Glutamatergic neuron (in vitro differentiated cells): ENCODE results near the gene CELA2B. TPM values are rescaled to one million over a fixed set of nuclear protein-coding genes. Genes with fewer than 3 reads are reported as not detected.
"Not testable (repeated sequence)": the region's sequence is repeated elsewhere in the genome, so short reads cannot be mapped to it uniquely, and the experiment has no call there.

ENCODE experiments used
- DNase-seq: peaks from one replicate; pipeline ENCODE4 v3.0.0; 2022
- H3K27ac Mint-ChIP-seq: one replicate; pipeline ENCODE4 v1.8.0; 2020; ENCODE audit warnings: mild to moderate bottlenecking, mixed read lengths, inconsistent platforms; ENCODE audit not compliant: unreplicated experiment
- H3K27me3 Mint-ChIP-seq: one replicate; pipeline ENCODE4 v1.8.0; 2020; ENCODE audit warnings: mild to moderate bottlenecking, moderate library complexity, mixed read lengths, inconsistent platforms; ENCODE audit not compliant: unreplicated experiment
- H3K36me3 Mint-ChIP-seq: one replicate; pipeline ENCODE4 v1.8.0; 2020; ENCODE audit warnings: mild to moderate bottlenecking, mixed read lengths, inconsistent platforms; ENCODE audit not compliant: unreplicated experiment
- H3K4me1 Mint-ChIP-seq: one replicate; pipeline ENCODE4 v1.8.0; 2020; ENCODE audit warnings: mild to moderate bottlenecking, low read depth, mixed read lengths, inconsistent platforms; ENCODE audit not compliant: unreplicated experiment
- H3K4me3 Mint-ChIP-seq: one replicate; pipeline ENCODE4 v1.8.0; 2020; ENCODE audit warnings: mild to moderate bottlenecking, mixed read lengths, inconsistent platforms; ENCODE audit not compliant: unreplicated experiment
- H3K9me3 Mint-ChIP-seq: one replicate; pipeline ENCODE4 v1.8.0; 2020; ENCODE audit warnings: mild to moderate bottlenecking, moderate library complexity, mixed read lengths, inconsistent platforms; ENCODE audit not compliant: unreplicated experiment
- CTCF ChIP-seq: fragments of 200-600 bp; sonication (generic); IDR thresholded peaks from one replicate; pipeline ENCODE4 v1.5.0; 2021; ENCODE audit not compliant: partially characterized antibody, unreplicated experiment
- total RNA-seq: library from RNA; stranded (reverse); fragmentation: NEBNext Ultra II Directional; extraction: Animal tissue kit (Norgen Biotek cat#: 25700); gene quantifications from one replicate; pipeline ENCODE4 v1.2.1, GENCODE V29; 2021; ENCODE audit not compliant: unreplicated experiment

The CELA2B gene
- total RNA-seq, 1 donor from 2014 or later = not detected

- no peak for DNase-seq
- Mint-ChIP-seq H3K36me3 (no peaks in the 10 kb centered on the region), H3K4me1 (peaks cover 12% of the 10 kb centered on the region), H3K4me3 (no peak overlapping the region), H3K27ac (no peak overlapping the region), H3K27me3 (peaks cover 1% of the 10 kb centered on the region), H3K9me3 (peaks cover 2% of the 10 kb centered on the region)
- no peak for TF ChIP-seq CTCF
These were observed 15.2 kb upstream of the CELA2B start for GRCh38 chr1:15460708-15461095.

- H3K27ac Mint-ChIP-seq, H3K9me3 Mint-ChIP-seq, H3K36me3 Mint-ChIP-seq, DNase-seq, H3K27me3 Mint-ChIP-seq, H3K4me3 Mint-ChIP-seq: not testable (repeated sequence)
- H3K4me1 Mint-ChIP-seq = peaks cover 11% of the 10 kb centered on the region
These were observed 12.7 kb upstream of the CELA2B start for GRCh38 chr1:15463064-15463800.

GRCh38 chr1:15463926-15464322 is 12.0 kb upstream of the CELA2B start:
- peaks cover 11% of the 10 kb centered on the region for H3K4me1 Mint-ChIP-seq
- not testable (repeated sequence) for H3K9me3 Mint-ChIP-seq, H3K4me3 Mint-ChIP-seq, H3K27me3 Mint-ChIP-seq, H3K36me3 Mint-ChIP-seq, DNase-seq, H3K27ac Mint-ChIP-seq

GRCh38 chr1:15465674-15466073 is 10.2 kb upstream of the CELA2B start:
- Mint-ChIP-seq H3K4me1 (peaks cover 9% of the 10 kb centered on the region), H3K27ac (no peak overlapping the region), H3K27me3 (peaks cover 12% of the 10 kb centered on the region), H3K36me3 (no peaks in the 10 kb centered on the region), H3K9me3 (peaks cover 10% of the 10 kb centered on the region), H3K4me3 (no peak overlapping the region)
- no peak for DNase-seq
- TF ChIP-seq CTCF = no peak

GRCh38 chr1:15466955-15467625 is 8.8 kb upstream of the CELA2B start:
- peaks cover 12% of the 10 kb centered on the region for H3K27me3 Mint-ChIP-seq
- H3K9me3 Mint-ChIP-seq = peaks cover 10% of the 10 kb centered on the region
- not testable (repeated sequence) for H3K4me1 Mint-ChIP-seq, H3K36me3 Mint-ChIP-seq, H3K4me3 Mint-ChIP-seq, H3K27ac Mint-ChIP-seq, DNase-seq

- H3K36me3 Mint-ChIP-seq = no peaks in the 10 kb centered on the region
- H3K9me3 Mint-ChIP-seq = peaks cover 10% of the 10 kb centered on the region
- H3K27me3 Mint-ChIP-seq = peaks cover 12% of the 10 kb centered on the region
- no peak overlapping the region for H3K27ac Mint-ChIP-seq
- H3K4me1 Mint-ChIP-seq = peaks cover 7% of the 10 kb centered on the region
- TF ChIP-seq CTCF = no peak
- no peak for DNase-seq
- no peak overlapping the region for H3K4me3 Mint-ChIP-seq
These were observed 7.8 kb upstream of the CELA2B start for GRCh38 chr1:15468145-15468544.
